ENCODE results near the gene GPR75. TPM values are rescaled to one million over a fixed set of nuclear protein-coding genes. Genes with fewer than 3 reads are reported as not detected.
"Not testable (repeated sequence)": the region's sequence is repeated elsewhere in the genome, so short reads cannot be mapped to it uniquely, and the experiment has no call there.

GPR75 gene
- polyA plus RNA-seq, 1 donor from 2014 or later = 1.6 TPM

DNA sequence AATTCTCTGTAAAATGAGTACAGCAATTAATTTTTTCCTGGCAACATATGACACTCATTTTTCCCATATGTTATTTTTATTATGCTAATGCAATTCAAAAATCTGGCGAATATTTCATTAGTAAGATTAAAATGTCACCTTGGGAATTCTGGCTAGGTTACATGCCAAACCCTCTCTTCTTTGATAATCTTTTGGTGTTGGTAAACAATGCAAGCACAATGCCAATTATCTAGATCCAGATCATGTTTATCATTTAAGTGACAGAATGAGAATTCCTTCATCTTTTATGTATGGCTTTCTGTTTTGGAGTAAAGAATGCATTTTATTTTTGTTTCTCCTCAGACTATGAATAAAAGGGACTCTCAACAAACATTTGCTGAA, 33.7 kb downstream of the GPR75 start:
- H3K9ac ChIP-seq (ENCODE audit: low read length) = no peak overlapping the region
- H3K4me3 ChIP-seq (ENCODE audit: low read length) = no peak overlapping the region
- H3F3A ChIP-seq (ENCODE audit: insufficient read depth, low read length, poor library complexity, severe bottlenecking) = no peaks in the 10 kb centered on the region
- H3K79me2 ChIP-seq (replicated peaks; ENCODE audit: insufficient read depth, low read length) = no peaks in the 10 kb centered on the region
- no peaks in the 10 kb centered on the region for H3K27me3 ChIP-seq (ENCODE audit: insufficient read depth, low read depth, low read length)
- H3K4me2 ChIP-seq (ENCODE audit: low read length) = no peak overlapping the region
- H3K9me3 ChIP-seq (ENCODE audit: low read length) = no peaks in the 10 kb centered on the region
- no peaks in the 10 kb centered on the region for H4K20me1 ChIP-seq (ENCODE audit: insufficient read depth)
- H3K36me3 ChIP-seq (ENCODE audit: insufficient read depth, low read length) = no peaks in the 10 kb centered on the region
- TF ChIP-seq, protein P1, sequence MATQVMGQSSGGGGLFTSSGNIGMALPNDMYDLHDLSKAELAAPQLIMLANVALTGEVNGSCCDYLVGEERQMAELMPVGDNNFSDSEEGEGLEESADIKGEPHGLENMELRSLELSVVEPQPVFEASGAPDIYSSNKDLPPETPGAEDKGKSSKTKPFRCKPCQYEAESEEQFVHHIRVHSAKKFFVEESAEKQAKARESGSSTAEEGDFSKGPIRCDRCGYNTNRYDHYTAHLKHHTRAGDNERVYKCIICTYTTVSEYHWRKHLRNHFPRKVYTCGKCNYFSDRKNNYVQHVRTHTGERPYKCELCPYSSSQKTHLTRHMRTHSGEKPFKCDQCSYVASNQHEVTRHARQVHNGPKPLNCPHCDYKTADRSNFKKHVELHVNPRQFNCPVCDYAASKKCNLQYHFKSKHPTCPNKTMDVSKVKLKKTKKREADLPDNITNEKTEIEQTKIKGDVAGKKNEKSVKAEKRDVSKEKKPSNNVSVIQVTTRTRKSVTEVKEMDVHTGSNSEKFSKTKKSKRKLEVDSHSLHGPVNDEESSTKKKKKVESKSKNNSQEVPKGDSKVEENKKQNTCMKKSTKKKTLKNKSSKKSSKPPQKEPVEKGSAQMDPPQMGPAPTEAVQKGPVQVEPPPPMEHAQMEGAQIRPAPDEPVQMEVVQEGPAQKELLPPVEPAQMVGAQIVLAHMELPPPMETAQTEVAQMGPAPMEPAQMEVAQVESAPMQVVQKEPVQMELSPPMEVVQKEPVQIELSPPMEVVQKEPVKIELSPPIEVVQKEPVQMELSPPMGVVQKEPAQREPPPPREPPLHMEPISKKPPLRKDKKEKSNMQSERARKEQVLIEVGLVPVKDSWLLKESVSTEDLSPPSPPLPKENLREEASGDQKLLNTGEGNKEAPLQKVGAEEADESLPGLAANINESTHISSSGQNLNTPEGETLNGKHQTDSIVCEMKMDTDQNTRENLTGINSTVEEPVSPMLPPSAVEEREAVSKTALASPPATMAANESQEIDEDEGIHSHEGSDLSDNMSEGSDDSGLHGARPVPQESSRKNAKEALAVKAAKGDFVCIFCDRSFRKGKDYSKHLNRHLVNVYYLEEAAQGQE (IDR thresholded peaks at IDR 0.05; ENCODE audit: borderline replicate concordance) = no peak
- TF ChIP-seq, protein P2, sequence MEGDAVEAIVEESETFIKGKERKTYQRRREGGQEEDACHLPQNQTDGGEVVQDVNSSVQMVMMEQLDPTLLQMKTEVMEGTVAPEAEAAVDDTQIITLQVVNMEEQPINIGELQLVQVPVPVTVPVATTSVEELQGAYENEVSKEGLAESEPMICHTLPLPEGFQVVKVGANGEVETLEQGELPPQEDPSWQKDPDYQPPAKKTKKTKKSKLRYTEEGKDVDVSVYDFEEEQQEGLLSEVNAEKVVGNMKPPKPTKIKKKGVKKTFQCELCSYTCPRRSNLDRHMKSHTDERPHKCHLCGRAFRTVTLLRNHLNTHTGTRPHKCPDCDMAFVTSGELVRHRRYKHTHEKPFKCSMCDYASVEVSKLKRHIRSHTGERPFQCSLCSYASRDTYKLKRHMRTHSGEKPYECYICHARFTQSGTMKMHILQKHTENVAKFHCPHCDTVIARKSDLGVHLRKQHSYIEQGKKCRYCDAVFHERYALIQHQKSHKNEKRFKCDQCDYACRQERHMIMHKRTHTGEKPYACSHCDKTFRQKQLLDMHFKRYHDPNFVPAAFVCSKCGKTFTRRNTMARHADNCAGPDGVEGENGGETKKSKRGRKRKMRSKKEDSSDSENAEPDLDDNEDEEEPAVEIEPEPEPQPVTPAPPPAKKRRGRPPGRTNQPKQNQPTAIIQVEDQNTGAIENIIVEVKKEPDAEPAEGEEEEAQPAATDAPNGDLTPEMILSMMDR (IDR thresholded peaks at IDR 0.05; ENCODE audit: poor library complexity, severe bottlenecking) = no peak
- H2AFZ ChIP-seq (ENCODE audit: low read depth, low read length) = no peak overlapping the region
- H3K9me2 ChIP-seq (ENCODE audit: insufficient read depth, low read length) = no peaks in the 10 kb centered on the region
- H3K27ac ChIP-seq (ENCODE audit: low read length) = no peak overlapping the region

DNA sequence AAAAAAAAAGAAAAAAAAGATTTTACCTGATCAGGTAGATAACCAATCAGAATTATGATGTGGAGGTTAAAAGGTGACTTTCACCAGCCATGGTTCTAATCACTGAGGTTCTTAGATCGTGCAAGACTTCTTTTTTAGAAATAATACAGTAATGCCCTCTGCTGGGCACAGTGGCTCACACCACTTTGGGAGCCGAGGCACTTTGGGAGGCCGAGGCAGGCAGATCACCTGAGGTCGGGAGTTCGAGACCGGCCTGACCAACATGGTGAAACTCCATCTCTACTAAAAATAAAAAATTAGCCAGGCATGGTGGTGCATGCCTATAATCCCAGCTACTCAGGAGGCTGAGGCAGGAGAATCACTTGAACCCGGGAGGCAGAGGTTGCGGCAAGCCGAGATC, 36.1 kb downstream of the GPR75 start:
- H3K9me2 ChIP-seq (ENCODE audit: insufficient read depth, low read length); H3F3A ChIP-seq (ENCODE audit: insufficient read depth, low read length, poor library complexity, severe bottlenecking); H4K20me1 ChIP-seq (ENCODE audit: insufficient read depth); H3K9ac ChIP-seq (ENCODE audit: low read length); H3K4me2 ChIP-seq (ENCODE audit: low read length); H2AFZ ChIP-seq (ENCODE audit: low read depth, low read length); H3K9me3 ChIP-seq (ENCODE audit: low read length); H3K27me3 ChIP-seq (ENCODE audit: insufficient read depth, low read depth, low read length); H3K27ac ChIP-seq (ENCODE audit: low read length); H3K36me3 ChIP-seq (ENCODE audit: insufficient read depth, low read length); H3K4me3 ChIP-seq (ENCODE audit: low read length); H3K79me2 ChIP-seq (replicated peaks; ENCODE audit: insufficient read depth, low read length): not testable (repeated sequence)

DNA sequence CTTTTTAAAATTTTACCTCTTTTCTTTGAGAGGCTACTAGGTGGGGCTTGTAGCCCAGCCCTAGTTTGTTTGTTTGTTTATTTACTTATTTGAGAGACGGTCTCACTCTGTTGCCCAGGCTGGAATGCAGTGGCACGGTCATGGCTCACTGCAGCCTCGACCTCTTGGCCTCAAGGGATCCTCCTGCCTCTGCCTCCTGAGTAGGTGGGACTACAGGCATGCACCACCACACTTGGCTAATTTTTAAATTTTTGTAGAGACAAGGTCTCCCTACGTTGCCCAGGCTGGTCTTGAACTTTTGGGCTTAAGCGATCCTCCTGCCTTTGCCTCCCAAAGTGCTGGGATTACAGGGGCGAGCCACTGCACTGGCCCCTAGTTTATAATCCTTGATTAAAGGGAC, 38.0 kb downstream of the GPR75 start:
- Histone ChIP-seq H3K36me3 (ENCODE audit: insufficient read depth, low read length) (peaks cover 11% of the 10 kb centered on the region), H4K20me1 (ENCODE audit: insufficient read depth) (no peaks in the 10 kb centered on the region), H3K4me2 (ENCODE audit: low read length) (no peak overlapping the region), H3K9me2 (ENCODE audit: insufficient read depth, low read length) (no peaks in the 10 kb centered on the region), H3K27ac (ENCODE audit: low read length) (no peak overlapping the region), H3K79me2 (replicated peaks; ENCODE audit: insufficient read depth, low read length) (no peaks in the 10 kb centered on the region), H3K27me3 (ENCODE audit: insufficient read depth, low read depth, low read length) (no peaks in the 10 kb centered on the region), H3K9ac (ENCODE audit: low read length) (no peak overlapping the region), H3K9me3 (ENCODE audit: low read length) (no peaks in the 10 kb centered on the region), H2AFZ (ENCODE audit: low read depth, low read length) (no peak overlapping the region), H3K4me3 (ENCODE audit: low read length) (no peak overlapping the region), H3F3A (ENCODE audit: insufficient read depth, low read length, poor library complexity, severe bottlenecking) (no peaks in the 10 kb centered on the region)
- TF ChIP-seq TAF1 (IDR thresholded peaks at IDR 0.05; ENCODE audit: low read depth) = no peak
- no peak for TF ChIP-seq EZH2 (IDR thresholded peaks at IDR 0.05; ENCODE audit: borderline replicate concordance, insufficient read depth, low read length, poor library complexity, severe bottlenecking)
- TF ChIP-seq, protein P2 (IDR thresholded peaks at IDR 0.05; ENCODE audit: poor library complexity, severe bottlenecking) = no peak
- TF ChIP-seq, protein P1 (IDR thresholded peaks at IDR 0.05; ENCODE audit: borderline replicate concordance) = no peak
- TF ChIP-seq SMC3 (conservative IDR thresholded peaks at IDR 0.05; ENCODE audit: poor library complexity) = no peak
- no peak for TF ChIP-seq MXI1 (conservative IDR thresholded peaks at IDR 0.05; ENCODE audit: poor library complexity, severe bottlenecking)
- no peak for TF ChIP-seq POLR2AphosphoS5 (IDR thresholded peaks at IDR 0.05)
- no peak for TF ChIP-seq EP300 (conservative IDR thresholded peaks at IDR 0.05; ENCODE audit: poor library complexity, severe bottlenecking)
- no peak for TF ChIP-seq RAD21 (conservative IDR thresholded peaks at IDR 0.05)
